ENCODE data around the gene GLIPR2.

GLIPR2 gene

GRCh38 chr9:36144309-36145232 lies 8.0 kb downstream of the GLIPR2 start:
- peak in 2 of 11 experiments; percentile 17 to 24; a peak in 1 of 22 replicates for TF ChIP-seq Cebpa-rat (IDR thresholded peaks at IDR 0.05)
- H3K9me3 ChIP-seq (replicated peaks in 1 of 11) = peaks cover 5 to 18% (median 11%) of the 10 kb centered on the region in 11 experiments; a peak in 16 of 22 replicates
- H3K4me1 ChIP-seq = peaks cover 76 to 100% (median 90%) of the 10 kb centered on the region in 10 experiments
- peaks cover 0 to 54% (median 25%) of the 10 kb centered on the region in 11 experiments; a peak in 18 of 22 replicates for H3K36me3 ChIP-seq
- peak overlapping the region; percentile 67 to 100 (median 98) for H3K4me2 ChIP-seq
- peak overlapping the region in 10 of 11 experiments; percentile 4 to 89 (median 86); a peak in 17 of 22 replicates for H3K27ac ChIP-seq
- H4K20me1 ChIP-seq = peaks cover 0 to 6% (median 0%) of the 10 kb centered on the region in 11 experiments; a peak in 1 of 22 replicates
- peak overlapping the region in 5 of 11 experiments; percentile 7 to 52 (median 37); a peak in 7 of 22 replicates for H3K9ac ChIP-seq
- H3K4me3 ChIP-seq = peak overlapping the region in 2 of 10 experiments; percentile 41 to 52; a peak in 4 of 20 replicates
- no peaks in the 10 kb centered on the region for H3K27me3 ChIP-seq

DNA sequence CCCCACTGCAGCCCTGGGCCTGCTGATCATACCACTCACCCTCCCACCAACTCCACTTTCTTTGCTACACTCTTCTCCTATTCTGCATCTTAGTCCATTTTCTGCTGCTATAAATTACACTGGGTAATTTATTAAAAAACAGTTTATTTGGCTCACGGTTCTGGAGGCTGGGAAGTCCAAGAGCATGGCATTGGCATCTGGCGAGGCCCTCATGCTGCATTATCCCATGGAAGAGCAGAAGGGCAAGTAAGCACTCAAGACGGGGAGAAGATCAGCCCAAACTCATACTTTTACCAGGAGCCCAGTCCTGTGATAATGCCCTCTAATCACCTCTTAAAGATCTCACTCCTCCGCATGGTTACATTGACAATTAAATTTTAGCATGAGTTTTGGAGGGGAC lies 9.4 kb downstream of the GLIPR2 start:
- Histone ChIP-seq H3K4me3 (no peak overlapping the region), H3K36me3 (peaks cover 0 to 55% (median 25%) of the 10 kb centered on the region in 11 experiments; a peak in 18 of 22 replicates)

DNA sequence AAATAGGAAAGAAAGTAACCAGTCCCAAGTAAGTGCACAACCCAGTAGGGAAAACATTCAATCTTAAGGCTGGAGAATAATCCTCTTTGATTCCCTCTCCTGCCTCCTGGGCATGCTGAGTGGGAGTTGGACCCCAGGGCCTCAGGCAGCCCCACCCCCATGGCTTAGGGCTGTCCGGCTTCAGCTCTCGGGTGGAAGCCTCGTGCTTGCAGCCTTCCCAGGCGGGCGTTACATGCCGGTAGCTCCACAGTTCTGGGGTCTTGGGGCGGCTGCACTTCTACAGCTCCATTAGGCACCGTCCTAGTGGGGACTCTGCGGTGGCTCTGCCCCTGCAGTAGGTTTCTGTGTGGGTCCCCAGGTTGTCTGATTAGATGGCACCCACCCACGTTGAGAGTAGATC lies 10.1 kb downstream of the GLIPR2 start:
- no peak for TF ChIP-seq Cebpa-rat (IDR thresholded peaks at IDR 0.05)
- Histone ChIP-seq H3K36me3 (peaks cover 0 to 55% (median 25%) of the 10 kb centered on the region in 11 experiments; a peak in 18 of 22 replicates), H4K20me1 (peaks cover 0 to 6% (median 0%) of the 10 kb centered on the region in 11 experiments; a peak in 1 of 22 replicates), H3K4me2 (peak overlapping the region in 5 of 11 experiments; percentile 26 to 99 (median 96); a peak in 9 of 22 replicates), H3K27ac (peak overlapping the region in 6 of 11 experiments; percentile 12 to 94 (median 80); a peak in 3 of 22 replicates), H3K9ac (no peak overlapping the region), H3K9me3 (replicated peaks in 1 of 11) (peaks cover 5 to 18% (median 11%) of the 10 kb centered on the region in 11 experiments; a peak in 16 of 22 replicates), H3K4me3 (no peak overlapping the region), H3K4me1 (peaks cover 76 to 100% (median 90%) of the 10 kb centered on the region in 10 experiments), H3K27me3 (no peaks in the 10 kb centered on the region)

More for the DNA sequence above, 9.4 kb downstream of the GLIPR2 start:
- no peak for TF ChIP-seq Cebpa-rat (IDR thresholded peaks at IDR 0.05)
- Histone ChIP-seq H3K4me1 (peaks cover 76 to 100% (median 90%) of the 10 kb centered on the region in 10 experiments), H3K27ac (no peak overlapping the region), H4K20me1 (peaks cover 0 to 6% (median 0%) of the 10 kb centered on the region in 11 experiments; a peak in 1 of 22 replicates), H3K9me3 (replicated peaks in 1 of 11) (peaks cover 5 to 18% (median 11%) of the 10 kb centered on the region in 11 experiments; a peak in 16 of 22 replicates), H3K27me3 (no peaks in the 10 kb centered on the region), H3K4me2 (peak overlapping the region in 5 of 11 experiments; percentile 92 to 99 (median 98); a peak in 8 of 22 replicates), H3K9ac (no peak overlapping the region)

DNA sequence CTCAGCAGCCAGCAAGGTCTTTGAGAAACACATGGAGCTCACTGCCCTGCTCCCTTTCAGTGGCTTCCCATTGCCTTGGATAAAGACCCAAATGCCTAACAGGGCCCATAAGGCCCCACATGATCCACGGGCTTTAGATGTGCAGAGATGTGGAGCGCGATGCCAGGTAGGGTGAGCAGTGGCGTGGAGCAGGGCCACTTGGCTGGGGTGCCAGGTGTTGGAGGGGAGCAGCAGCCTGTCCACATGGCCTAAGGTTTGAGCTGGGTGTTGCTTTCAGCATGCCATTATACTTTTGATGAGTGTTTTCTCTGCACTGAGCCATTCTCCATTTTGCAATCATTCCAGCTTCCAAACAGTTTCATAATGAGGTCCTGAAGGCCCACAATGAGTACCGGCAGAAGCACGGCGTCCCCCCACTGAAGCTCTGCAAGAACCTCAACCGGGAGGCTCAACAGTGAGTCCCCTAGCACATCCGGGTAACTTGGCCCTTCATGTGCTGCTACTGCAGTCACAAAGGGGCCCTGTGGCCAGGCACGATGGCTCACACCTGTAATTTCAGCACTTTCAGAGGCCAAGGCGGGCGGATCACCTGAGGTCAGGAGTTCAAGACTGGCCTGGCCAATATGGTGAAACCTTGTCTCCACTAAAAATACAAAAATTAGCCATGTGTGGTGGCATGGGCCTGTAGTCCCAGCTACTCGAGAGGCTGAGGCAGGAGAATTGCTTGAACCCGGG lies 11.1 kb downstream of the GLIPR2 start:
- Histone ChIP-seq H3K9ac (peak overlapping the region in 2 of 11 experiments; percentile 11 to 28; a peak in 3 of 22 replicates), H3K27me3 (no peaks in the 10 kb centered on the region), H3K36me3 (peaks cover 0 to 55% (median 25%) of the 10 kb centered on the region in 11 experiments; a peak in 18 of 22 replicates), H3K9me3 (replicated peaks in 1 of 11) (peaks cover 5 to 18% (median 11%) of the 10 kb centered on the region in 11 experiments; a peak in 16 of 22 replicates), H3K4me1 (peaks cover 76 to 100% (median 90%) of the 10 kb centered on the region in 10 experiments), H3K27ac (peak overlapping the region in 6 of 11 experiments; percentile 65 to 94 (median 80); a peak in 9 of 22 replicates), H3K4me2 (peak overlapping the region in 10 of 11 experiments; percentile 87 to 99 (median 94); a peak in 19 of 22 replicates), H4K20me1 (peaks cover 0 to 6% (median 0%) of the 10 kb centered on the region in 11 experiments; a peak in 1 of 22 replicates), H3K4me3 (peak overlapping the region in 1 of 10 experiments; percentile 12; a peak in 1 of 20 replicates)
- no peak for TF ChIP-seq Cebpa-rat (IDR thresholded peaks at IDR 0.05)

DNA sequence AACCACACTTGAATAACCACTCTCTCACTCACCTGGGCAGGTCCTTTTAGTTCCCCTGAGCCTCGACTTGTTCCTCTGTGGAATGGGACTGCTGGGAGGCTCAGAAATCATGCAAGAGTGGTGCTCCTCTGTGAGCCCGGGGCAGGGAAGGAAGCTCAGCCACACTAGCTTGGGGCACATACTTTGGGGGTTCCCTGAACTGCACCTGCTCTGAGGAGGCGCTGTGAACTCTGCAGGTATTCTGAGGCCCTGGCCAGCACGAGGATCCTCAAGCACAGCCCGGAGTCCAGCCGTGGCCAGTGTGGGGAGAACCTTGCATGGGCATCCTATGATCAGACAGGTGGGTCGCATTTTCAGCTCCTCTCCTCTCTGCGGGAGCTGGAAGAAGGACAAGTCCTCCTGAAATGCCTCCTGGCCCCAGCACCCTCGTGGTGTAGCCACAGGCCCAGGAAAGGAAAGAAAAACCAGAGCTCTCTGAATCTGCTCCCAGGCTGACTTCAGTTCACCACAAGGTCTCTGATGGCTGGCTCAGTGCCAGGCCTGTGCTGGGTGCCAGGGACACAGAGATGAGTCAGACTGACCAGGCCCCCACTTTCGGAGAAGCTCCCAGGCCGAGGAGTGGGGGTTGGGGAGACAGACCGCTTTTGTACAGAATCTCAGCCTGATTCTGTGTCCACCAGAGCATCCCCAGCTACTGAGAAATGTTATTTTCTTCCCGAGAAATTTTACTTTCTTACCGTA lies 11.9 kb downstream of the GLIPR2 start:
- Histone ChIP-seq H3K4me3 (0 out of 20 replicates have a peak overlapping the region, but pooled peaks of 1 of the 10 experiments have one; percentile 26), H3K36me3 (peaks cover 0 to 52% (median 25%) of the 10 kb centered on the region in 11 experiments; a peak in 18 of 22 replicates), H3K9ac (peak overlapping the region; percentile 7 to 65 (median 44); a peak in 16 of 22 replicates), H4K20me1 (peaks cover 0 to 6% (median 0%) of the 10 kb centered on the region in 11 experiments; a peak in 1 of 22 replicates), H3K9me3 (replicated peaks in 1 of 11) (peaks cover 5 to 18% (median 11%) of the 10 kb centered on the region in 11 experiments; a peak in 16 of 22 replicates), H3K27ac (peak overlapping the region in 10 of 11 experiments; percentile 12 to 94 (median 80); a peak in 20 of 22 replicates), H3K27me3 (no peaks in the 10 kb centered on the region), H3K4me2 (peak overlapping the region; percentile 87 to 99 (median 95)), H3K4me1 (peaks cover 76 to 100% (median 90%) of the 10 kb centered on the region in 10 experiments)
- no peak for TF ChIP-seq Cebpa-rat (IDR thresholded peaks at IDR 0.05)

DNA sequence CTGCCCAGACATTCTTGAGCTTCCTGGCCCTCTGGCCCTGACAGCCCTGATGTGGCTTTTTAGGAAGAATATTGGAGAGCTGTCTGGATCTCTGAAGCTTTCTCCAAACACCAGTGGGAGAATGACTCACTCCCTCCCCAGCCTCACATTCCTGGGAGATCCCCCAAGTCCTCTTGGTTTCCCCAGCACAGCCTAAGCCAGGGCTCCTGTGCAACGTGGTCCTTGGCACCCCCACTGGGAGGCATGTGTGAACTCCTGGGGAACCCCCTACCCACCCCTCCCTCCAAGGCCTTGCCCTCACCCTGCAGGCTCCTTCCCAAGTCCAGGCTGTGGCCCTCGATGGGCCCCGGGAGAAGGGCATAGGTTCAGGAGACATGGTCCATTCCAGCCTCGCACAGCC lies 12.7 kb downstream of the GLIPR2 start:
- H3K27ac ChIP-seq = peak overlapping the region in 9 of 11 experiments; percentile 40 to 94 (median 92); a peak in 14 of 22 replicates
- H3K4me1 ChIP-seq = peaks cover 76 to 100% (median 90%) of the 10 kb centered on the region in 10 experiments
- H3K9ac ChIP-seq = peak overlapping the region in 6 of 11 experiments; percentile 18 to 58 (median 34); a peak in 6 of 22 replicates
- peaks cover 0 to 48% (median 25%) of the 10 kb centered on the region in 11 experiments; a peak in 18 of 22 replicates for H3K36me3 ChIP-seq
- no peak overlapping the region for H3K4me3 ChIP-seq
- H3K27me3 ChIP-seq = no peaks in the 10 kb centered on the region
- TF ChIP-seq Cebpa-rat (IDR thresholded peaks at IDR 0.05) = no peak
- peaks cover 0 to 6% (median 0%) of the 10 kb centered on the region in 11 experiments; a peak in 1 of 22 replicates for H4K20me1 ChIP-seq
- peaks cover 5 to 18% (median 11%) of the 10 kb centered on the region in 11 experiments; a peak in 16 of 22 replicates for H3K9me3 ChIP-seq (replicated peaks in 1 of 11)
- peak overlapping the region; percentile 87 to 99 (median 95) for H3K4me2 ChIP-seq
